Central memory CD8-positive, alpha-beta T cell (primary cell): Measurements from ENCODE around the gene FIBCD1.
"Not testable (repeated sequence)": the region's sequence is repeated elsewhere in the genome, so short reads cannot be mapped to it uniquely, and the experiment has no call there.

ENCODE experiments used
- ATAC-seq: fragments of 150-1000 bp; cut with Tn5 transposase; replicated peaks from 2 replicates; pipeline ENCODE4 v1.10.0; 2022; ENCODE audit warnings: mild to moderate bottlenecking, moderate FRiP score, moderate number of reproducible peaks; ENCODE audit not compliant: poor library complexity, severe bottlenecking; ENCODE audit errors: extremely low read depth
- DNase-seq, 2 donors: peaks; one replicate each; pipeline ENCODE4 v3.0.0; 2021; ENCODE audit warnings: low spot score in 2 of 2
- H3K27ac Mint-ChIP-seq: one replicate; pipeline ENCODE4 v1.8.0; 2022; ENCODE audit warnings: low read depth, mild to moderate bottlenecking, moderate library complexity, mixed read lengths
- H3K27me3 Mint-ChIP-seq: one replicate; pipeline ENCODE4 v1.8.0; 2022; ENCODE audit warnings: mixed read lengths
- H3K36me3 Mint-ChIP-seq: one replicate; pipeline ENCODE4 v1.8.0; 2022; ENCODE audit warnings: mild to moderate bottlenecking, moderate library complexity, mixed read lengths; ENCODE audit not compliant: insufficient read depth
- H3K4me1 Mint-ChIP-seq: one replicate; pipeline ENCODE4 v1.8.0; 2022; ENCODE audit warnings: mixed read lengths
- H3K4me3 Mint-ChIP-seq: one replicate; pipeline ENCODE4 v1.8.0; 2022; ENCODE audit warnings: mild to moderate bottlenecking, moderate library complexity, mixed read lengths
- H3K9me3 Mint-ChIP-seq: one replicate; pipeline ENCODE4 v1.8.0; 2022; ENCODE audit warnings: mixed read lengths

Gene FIBCD1

GRCh38 chr9:130956636-130957450 is 17.8 kb upstream of the FIBCD1 start:
- Mint-ChIP-seq H3K4me3 (no peak overlapping the region), H3K27me3 (peaks cover 10% of the 10 kb centered on the region), H3K9me3 (peaks cover 6% of the 10 kb centered on the region), H3K27ac (no peak overlapping the region), H3K36me3 (peaks cover 2% of the 10 kb centered on the region), H3K4me1 (no peaks in the 10 kb centered on the region)
- ATAC-seq, result no peak
- DNase-seq, result no peak

- Mint-ChIP-seq H3K4me3 (no peak overlapping the region), H3K27ac (no peak overlapping the region), H3K4me1 (no peaks in the 10 kb centered on the region), H3K27me3 (peaks cover 4% of the 10 kb centered on the region), H3K9me3 (peaks cover 6% of the 10 kb centered on the region), H3K36me3 (peaks cover 2% of the 10 kb centered on the region)
- no peak for DNase-seq
- ATAC-seq, result no peak
Measured at GRCh38 chr9:130955947-130956621, 17.0 kb upstream of the FIBCD1 start.

- H3K9me3 Mint-ChIP-seq, H3K4me1 Mint-ChIP-seq, H3K36me3 Mint-ChIP-seq, DNase-seq, H3K27ac Mint-ChIP-seq, H3K4me3 Mint-ChIP-seq, ATAC-seq: not testable (repeated sequence)
- peaks cover 13% of the 10 kb centered on the region for H3K27me3 Mint-ChIP-seq
Measured at GRCh38 chr9:130954925-130955324, 15.9 kb upstream of the FIBCD1 start.

GRCh38 chr9:130954317-130954716 is 15.3 kb upstream of the FIBCD1 start:
- ATAC-seq (no peak), DNase-seq (no peak)
- H3K4me3 Mint-ChIP-seq, result no peak overlapping the region
- H3K36me3 Mint-ChIP-seq, result peaks cover 2% of the 10 kb centered on the region
- H3K27ac Mint-ChIP-seq, result no peak overlapping the region
- H3K9me3 Mint-ChIP-seq, result peaks cover 6% of the 10 kb centered on the region
- H3K27me3 Mint-ChIP-seq, result peaks cover 19% of the 10 kb centered on the region
- H3K4me1 Mint-ChIP-seq, result no peaks in the 10 kb centered on the region

- no peaks in the 10 kb centered on the region for H3K4me1 Mint-ChIP-seq
- H3K27ac Mint-ChIP-seq, result no peak overlapping the region
- H3K9me3 Mint-ChIP-seq, result no peaks in the 10 kb centered on the region
- no peak for DNase-seq
- no peaks in the 10 kb centered on the region for H3K36me3 Mint-ChIP-seq
- H3K27me3 Mint-ChIP-seq, result peaks cover 40% of the 10 kb centered on the region
- no peak for ATAC-seq
- H3K4me3 Mint-ChIP-seq, result no peak overlapping the region
Measured at GRCh38 chr9:130952065-130952762, 13.2 kb upstream of the FIBCD1 start.

- Mint-ChIP-seq H3K9me3 (no peaks in the 10 kb centered on the region), H3K4me3 (no peak overlapping the region), H3K36me3 (no peaks in the 10 kb centered on the region), H3K27me3 (peaks cover 60% of the 10 kb centered on the region), H3K27ac (no peak overlapping the region), H3K4me1 (no peaks in the 10 kb centered on the region)
- DNase-seq, result no peak
- no peak for ATAC-seq
Measured at GRCh38 chr9:130950039-130950311, 10.9 kb upstream of the FIBCD1 start.

- peaks cover 60% of the 10 kb centered on the region for H3K27me3 Mint-ChIP-seq
- DNase-seq (no peak), ATAC-seq (no peak)
- H3K4me1 Mint-ChIP-seq, result no peaks in the 10 kb centered on the region
- H3K9me3 Mint-ChIP-seq, result no peaks in the 10 kb centered on the region
- H3K4me3 Mint-ChIP-seq, result no peak overlapping the region
- H3K27ac Mint-ChIP-seq, result no peak overlapping the region
- H3K36me3 Mint-ChIP-seq, result no peaks in the 10 kb centered on the region
Measured at GRCh38 chr9:130949188-130950038, 10.4 kb upstream of the FIBCD1 start.

- Mint-ChIP-seq H3K27ac (no peak overlapping the region), H3K36me3 (no peaks in the 10 kb centered on the region), H3K27me3 (peaks cover 60% of the 10 kb centered on the region), H3K9me3 (no peaks in the 10 kb centered on the region), H3K4me3 (no peak overlapping the region), H3K4me1 (no peaks in the 10 kb centered on the region)
- no peak for DNase-seq
- no peak for ATAC-seq
Measured at GRCh38 chr9:130948266-130948665, 9.2 kb upstream of the FIBCD1 start.

GRCh38 chr9:130947618-130948140 is 8.6 kb upstream of the FIBCD1 start:
- no peak for ATAC-seq
- H3K9me3 Mint-ChIP-seq, result no peaks in the 10 kb centered on the region
- no peak overlapping the region for H3K4me3 Mint-ChIP-seq
- H3K27ac Mint-ChIP-seq, result no peak overlapping the region
- no peak for DNase-seq
- peaks cover 60% of the 10 kb centered on the region for H3K27me3 Mint-ChIP-seq
- H3K4me1 Mint-ChIP-seq, result no peaks in the 10 kb centered on the region
- H3K36me3 Mint-ChIP-seq, result no peaks in the 10 kb centered on the region

GRCh38 chr9:130946766-130947617 is 7.9 kb upstream of the FIBCD1 start:
- Mint-ChIP-seq H3K36me3 (no peaks in the 10 kb centered on the region), H3K27ac (no peak overlapping the region), H3K4me3 (no peak overlapping the region), H3K27me3 (peaks cover 64% of the 10 kb centered on the region), H3K4me1 (no peaks in the 10 kb centered on the region), H3K9me3 (no peaks in the 10 kb centered on the region)
- ATAC-seq (no peak), DNase-seq (no peak)

- DNase-seq (no peak), ATAC-seq (no peak)
- no peak overlapping the region for H3K27ac Mint-ChIP-seq
- H3K4me3 Mint-ChIP-seq, result no peak overlapping the region
- H3K27me3 Mint-ChIP-seq, result peaks cover 71% of the 10 kb centered on the region
- H3K9me3 Mint-ChIP-seq, result no peaks in the 10 kb centered on the region
- H3K36me3 Mint-ChIP-seq, result peaks cover 2% of the 10 kb centered on the region
- peaks cover 9% of the 10 kb centered on the region for H3K4me1 Mint-ChIP-seq
Measured at GRCh38 chr9:130945173-130945572, 6.1 kb upstream of the FIBCD1 start.
